Medulla oblongata (tissue), 1 donor: Measurements from ENCODE around the gene AATK.

Source experiments
- DNase-seq: peaks from one replicate; pipeline ENCODE4 v3.0.0-alpha.2; 2015; ENCODE audit errors: extremely low spot score

AATK gene

DNA sequence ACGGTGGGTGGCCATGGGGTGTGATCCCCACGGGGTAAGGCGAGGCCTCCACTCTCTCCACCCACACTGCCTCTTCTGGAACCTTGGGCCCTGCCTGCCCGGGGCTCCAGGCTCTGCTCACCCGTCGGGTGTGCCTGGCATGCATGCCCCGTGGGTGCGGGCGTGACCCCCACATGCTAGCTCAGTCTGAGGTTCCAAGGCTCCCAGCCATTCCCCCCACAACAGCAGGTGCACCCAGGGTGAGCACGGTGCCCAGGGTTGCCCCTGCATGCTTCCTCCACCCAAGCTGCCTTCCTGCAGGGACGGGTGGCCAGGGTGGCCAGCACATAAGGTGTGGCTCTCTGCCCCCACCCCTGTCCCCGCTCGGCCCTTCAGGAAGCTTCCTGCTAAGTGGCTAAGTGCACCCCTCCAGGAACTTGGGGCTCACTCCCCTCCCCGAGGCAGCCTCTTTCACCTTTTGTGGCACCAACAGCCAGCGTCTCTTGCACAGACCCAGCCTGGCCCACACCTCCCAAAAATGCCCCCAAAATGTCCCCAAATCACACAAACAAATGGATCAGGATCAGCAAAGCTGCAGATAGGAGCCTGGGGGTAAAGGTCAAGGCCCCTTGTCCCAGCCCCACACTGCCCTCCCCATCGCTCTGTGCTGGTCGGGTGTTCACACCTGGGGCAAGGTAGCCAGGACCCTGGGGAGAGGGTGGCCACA lies 22.2 kb downstream of the AATK start:
- DNase-seq, result no peak

DNA sequence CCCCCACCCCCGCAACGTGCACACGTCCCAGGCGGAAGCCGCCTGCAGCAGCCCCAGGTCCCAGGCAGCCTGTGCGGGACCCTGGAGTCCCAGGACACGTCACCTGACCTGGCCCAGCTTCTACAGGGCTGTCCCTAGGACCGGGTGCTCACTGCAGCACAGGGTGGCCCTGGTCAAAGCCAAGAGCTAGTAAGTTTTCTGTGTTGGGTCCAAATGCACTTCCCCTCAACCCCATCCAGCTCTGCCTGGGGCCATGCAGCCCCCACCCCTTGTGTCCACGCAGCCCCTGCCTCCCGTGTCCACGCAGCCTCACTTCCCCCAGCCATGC lies 22.9 kb downstream of the AATK start:
- no peak for DNase-seq

DNA sequence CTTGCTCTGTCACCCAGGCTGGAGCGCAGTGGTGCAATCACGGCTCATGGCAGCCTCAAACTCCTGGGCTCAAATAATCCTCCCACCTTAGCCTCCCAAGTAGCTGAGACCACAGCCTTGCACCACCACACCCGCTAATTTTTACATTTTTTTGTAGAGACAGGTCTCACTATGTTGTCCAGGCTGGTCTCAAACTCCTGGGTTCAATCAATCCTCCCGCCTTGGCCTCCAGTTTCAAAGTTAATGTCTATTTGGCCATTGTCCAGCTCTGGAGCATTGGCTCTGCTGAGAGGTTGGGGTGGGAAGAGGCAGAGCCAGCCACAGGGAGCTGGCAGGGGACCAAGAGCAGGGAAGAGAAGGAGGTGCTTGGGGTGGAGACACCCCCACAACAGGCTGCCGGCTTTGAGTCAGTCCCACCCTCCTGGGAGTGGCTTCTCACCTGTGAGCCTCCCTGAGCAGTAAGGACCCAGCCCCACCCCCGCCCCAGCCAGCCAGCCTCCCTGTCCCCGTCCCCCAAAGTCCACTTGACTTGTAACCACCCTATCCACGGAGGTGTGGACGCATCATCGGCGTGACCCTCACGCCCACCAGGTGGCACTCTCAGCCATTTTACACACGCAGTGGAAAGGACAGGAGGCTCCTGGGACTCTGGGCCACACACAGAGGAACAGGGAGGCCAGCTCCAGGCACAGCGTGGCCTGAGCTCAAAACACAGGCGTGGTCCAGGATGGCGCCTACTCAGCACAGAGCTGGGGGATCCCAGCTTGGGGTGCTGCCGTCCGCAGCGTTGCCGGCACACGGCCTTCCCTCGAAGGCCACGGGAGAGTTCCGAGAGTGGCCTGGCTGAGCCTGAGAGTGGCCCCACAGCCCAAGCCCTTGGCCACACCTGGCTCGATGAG lies 23.5 kb downstream of the AATK start:
- peak; percentile 91 for DNase-seq

DNA sequence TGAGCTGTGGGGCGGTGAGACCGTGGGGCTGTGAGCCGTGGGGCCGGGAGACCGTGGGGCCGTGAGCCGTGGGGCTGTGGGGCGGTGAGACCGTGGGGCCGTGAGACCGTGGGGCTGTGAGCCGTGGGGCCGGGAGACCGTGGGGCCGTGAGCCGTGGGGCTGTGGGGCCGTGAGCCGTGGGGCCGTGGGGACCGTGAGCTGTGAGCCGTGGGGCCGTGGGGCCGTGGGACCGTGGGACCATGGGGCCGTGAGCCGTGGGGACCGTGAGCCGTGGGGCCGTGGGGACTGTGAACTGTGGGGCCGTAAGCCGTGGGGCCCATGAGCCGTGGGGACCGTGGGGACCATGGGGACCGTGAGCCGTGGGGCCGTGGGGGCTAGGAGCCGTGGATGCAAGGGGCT lies 25.3 kb downstream of the AATK start:
- no peak for DNase-seq

DNA sequence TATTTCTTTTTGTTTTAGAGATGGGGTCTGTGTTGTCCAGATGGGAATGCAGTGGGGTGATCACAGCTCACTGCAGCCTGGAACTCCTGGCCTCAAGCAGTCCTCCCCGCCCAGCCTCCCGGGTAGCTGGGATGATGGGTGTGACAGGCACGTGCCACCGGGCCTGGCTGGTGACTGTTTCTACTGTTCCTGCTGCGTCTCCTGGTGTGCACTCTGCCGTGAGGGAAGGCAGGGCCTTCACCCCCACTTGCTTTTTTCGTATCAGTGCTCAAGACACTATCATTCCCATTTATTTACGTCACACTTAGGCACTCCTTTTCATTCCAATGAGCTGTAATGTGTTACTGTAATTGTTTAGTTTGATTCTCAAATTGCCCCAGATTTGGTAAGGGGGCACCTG lies 26.0 kb downstream of the AATK start:
- DNase-seq, result no peak

DNA sequence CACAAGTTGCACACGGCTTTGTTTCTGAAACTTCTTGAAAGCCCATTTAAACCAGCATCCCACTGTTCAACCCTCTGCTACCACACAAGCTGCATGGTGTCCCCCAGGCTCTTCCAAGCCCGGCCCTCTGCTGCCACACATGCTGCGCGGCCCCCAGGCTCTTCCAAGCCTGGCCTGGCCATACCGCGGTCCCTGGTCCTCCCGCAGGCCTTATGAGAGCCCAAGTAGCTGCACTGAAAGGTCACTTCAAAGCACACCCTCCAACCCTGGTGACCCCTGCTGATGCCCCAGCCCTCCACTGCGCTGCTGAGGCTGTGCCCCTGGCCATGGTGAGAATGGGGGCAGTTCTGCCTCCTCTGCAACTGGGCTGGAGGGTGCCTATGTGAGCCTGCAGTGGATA lies 26.6 kb downstream of the AATK start:
- DNase-seq, result no peak

DNA sequence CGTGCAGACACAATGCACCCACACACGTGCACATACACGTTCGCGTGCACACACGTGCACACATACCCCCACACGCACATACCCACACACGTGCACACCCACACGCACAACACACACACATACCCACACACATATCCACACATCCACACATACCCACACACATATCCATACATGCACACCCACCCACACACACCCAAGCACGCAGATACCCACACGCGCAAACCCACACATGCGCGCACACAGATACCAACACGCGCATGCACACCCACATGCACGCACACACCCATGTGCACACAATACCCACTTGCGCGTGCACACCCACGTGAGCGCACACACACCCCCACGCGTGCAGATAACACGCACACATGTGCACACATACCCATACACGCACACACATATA lies 27.5 kb downstream of the AATK start:
- no peak for DNase-seq

DNA sequence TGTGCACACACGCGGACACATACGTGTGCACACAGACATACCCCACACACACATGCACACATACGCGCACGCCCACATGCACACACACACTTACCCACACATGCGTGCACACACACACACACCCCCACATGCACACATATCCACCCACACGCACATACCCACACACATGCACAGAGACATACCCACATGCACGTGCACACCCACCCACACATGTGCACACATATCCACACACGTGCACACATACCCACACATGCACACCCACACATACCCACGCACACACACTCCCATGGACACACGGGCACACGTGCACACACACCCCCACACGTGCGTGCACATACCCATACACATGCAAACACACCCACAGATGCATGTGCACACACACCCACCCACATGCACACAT lies 27.9 kb downstream of the AATK start:
- DNase-seq, result no peak

DNA sequence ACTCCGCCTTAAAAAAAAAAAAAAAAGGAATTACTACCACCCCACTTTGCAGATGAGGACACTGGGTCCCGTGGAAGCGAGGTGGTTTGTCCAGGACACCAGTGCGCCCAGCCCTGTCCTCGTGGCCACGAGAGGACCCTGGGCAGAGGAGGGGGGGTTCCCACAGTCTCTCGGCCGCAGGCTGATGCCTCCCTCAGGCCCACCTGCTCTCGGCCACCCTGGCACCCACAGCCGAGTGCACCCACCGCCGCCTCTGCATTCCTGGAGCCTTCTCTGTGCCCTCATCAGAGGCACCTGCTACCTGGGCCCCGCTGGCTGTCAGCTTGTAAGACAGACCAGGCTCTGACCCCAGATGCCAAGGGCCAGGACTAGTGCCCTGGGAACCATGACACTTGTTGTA lies 28.8 kb downstream of the AATK start:
- no peak for DNase-seq

DNA sequence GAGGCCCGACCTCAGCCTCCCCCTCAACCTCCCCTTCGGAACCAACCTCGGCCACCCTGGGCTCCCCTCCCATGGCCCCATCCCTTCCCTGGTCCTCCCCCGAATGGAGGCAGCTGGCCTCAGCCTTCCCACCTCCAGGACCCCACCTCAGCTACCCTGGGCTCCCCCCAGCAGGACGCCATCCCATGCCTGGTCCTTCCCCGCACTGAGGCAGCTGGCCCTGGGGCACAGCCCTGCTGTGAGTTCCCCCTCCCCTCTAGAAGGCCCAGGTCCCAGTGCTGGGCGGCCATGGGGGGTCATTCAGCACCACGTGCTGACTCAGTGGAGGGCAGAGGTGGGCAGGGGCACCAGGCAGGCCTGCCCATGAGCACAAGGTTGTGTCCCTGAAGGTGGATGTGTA lies 29.7 kb downstream of the AATK start:
- DNase-seq, result no peak

DNA sequence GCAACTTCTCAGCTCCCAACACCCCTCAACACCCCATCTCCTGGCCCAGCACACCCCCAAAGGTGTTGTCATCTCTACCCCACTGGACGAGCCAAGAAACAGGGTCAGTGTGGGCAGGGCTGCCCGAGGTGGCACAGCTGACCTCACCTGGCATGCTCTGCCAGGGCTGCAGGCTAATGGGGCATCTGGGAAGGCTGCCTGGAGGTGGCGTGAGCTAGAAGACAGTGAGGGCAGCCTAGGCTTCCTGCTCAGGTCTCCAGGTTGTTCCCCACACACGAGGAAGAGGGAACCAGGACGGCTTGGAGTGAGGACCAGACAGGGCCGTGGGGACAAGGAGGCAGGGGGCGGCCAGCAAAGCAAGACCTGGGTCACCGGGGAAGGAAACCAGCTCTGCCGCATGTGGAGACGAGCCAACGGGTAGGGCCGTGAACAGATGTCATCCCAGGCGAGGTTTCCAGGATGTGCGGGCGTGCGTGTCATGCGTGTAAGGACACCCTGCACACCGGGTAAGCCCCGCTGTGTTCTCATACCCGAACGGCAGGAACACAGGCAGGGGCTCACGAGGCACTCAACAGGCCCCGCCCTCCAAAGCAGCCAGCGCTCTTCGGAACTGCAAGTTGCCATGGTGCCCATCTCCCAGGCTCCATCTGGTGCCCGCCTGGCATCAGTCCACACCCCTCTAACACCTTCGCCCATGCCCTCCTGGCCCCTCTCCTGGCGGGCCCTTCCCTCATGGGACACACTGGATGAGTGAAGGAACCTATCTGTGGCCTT lies 30.3 kb downstream of the AATK start:
- DNase-seq, result no peak

DNA sequence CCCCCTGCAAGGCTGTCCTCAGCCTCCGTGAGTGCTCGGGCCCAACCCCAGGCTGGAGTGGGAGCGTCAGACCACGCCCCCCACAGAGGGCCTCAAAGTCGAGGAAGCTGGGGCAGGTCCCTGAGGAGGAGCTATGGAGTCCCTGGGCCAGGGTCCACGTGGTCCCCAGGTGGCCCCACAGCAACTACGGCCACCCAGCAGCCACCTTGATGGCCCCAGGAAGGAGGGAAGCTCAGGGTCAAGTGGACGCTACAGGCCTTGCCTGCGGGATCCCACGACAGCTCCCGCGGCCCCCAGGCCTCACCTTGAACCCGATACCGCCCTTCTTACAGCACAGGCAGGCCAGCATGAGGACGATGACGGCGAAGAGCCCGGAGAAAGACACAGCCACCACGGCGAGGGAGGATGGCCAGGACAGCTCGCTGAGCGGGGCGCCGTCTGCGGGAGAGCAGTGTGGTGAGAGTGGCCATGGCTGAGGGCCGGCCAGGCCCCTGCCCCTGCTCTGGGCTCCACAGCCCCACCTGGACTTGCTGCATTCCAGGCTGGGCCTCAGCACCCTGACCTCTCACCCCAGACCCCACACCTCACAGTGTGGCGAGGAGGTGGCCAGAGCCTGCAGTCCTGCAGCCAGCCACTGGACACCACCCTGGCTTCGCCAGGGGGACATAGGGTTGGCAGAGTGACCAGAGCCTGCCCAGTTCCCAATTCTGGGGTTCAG lies 31.8 kb downstream of the AATK start:
- no peak for DNase-seq

DNA sequence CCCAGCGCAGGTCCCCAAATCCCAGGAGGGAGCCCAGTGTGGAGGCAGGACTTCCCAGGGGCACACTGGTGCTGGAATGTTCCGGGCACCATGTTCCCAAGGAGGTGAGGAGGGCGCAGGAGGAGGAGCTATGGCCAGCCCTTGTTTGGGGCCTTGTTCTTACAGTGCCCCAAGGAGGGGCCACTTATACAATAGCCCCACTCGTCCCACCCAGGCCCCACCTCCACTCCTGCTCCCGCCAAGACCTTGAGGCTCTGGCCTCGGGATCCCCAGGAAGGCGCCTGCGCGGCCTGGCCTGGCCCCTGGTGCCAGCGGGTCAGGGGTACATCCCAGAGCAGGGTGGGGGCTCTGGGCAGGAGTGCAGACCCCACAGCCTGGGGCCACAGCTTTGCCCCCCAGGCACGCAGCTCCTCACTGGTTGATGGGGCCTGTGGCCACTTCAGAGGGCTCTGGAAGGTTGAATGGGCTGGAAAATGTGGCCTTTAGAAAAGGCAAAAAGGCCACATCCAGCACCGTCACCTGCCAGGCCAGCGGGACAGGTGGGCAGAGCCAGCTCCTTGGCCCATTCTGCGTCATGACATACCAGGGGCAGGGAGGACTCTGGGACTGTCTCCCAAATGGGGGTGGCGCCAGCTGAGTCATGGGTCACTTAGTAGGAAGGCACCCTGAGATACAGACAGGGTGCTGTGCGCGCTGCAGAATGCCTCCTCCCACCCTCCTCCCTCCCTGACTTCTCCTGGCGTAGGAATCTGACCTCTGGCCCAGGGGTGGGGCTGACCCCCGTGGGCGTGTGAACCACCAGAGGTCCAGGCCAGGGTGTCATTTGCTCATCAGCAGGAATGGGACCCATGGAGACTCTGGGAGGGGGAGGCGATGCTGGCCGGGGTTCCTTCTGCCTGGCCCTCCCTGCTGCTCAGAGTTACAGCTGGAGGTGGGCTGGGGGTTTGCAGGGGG lies 33.0 kb downstream of the AATK start:
- no peak for DNase-seq

DNA sequence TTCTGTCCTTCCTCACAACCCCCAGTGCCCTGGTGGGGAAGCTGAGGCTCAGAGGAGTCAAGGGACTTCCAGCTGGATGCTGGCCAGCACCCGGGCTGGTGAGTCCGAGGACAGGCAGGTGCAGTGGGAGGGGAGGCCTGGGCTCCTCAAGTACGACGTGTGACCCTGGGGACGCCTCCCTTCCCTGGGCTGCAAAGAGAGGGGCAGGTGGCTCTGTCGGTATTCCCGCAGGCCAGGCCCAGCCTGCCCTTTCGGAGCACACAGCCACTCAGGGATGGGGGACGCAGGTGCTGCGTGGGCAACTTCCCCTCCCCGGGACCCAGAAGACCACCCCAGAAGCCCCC lies 33.9 kb downstream of the AATK start:
- no peak for DNase-seq

DNA sequence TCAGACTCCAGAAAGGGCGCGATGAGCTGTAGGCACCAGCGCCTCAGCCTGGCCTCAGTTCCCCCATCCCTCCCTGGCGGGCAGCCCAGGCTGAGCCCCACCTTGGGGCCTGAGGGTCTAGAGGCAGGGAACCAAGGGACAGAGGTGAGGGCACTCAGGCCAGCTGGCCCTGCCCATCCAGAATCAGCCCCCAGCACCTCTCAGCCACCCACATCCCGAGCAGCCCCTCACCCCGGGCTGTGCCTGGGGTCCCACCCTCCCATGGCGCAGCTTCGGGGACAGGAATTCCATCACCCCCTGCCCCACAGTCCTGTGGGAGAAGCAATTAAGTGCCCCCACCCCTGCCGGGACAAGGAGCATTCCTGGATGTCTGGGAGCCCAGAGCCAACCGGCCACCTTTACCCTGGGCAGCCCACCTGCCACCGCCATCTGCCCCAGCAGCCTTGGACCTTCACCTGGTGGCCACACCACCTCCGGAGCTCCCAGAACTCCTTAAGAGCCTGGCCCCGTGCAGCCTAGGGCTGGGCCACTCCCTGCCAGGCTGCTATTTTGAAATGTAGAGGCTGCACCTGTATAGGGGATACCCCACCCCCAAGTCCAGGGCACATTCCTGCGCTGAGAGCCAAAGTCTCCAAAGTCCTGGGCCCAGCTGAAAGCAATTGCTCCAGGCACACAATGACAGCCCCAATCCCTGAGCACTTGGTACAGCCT lies 34.4 kb downstream of the AATK start:
- DNase-seq, result no peak

DNA sequence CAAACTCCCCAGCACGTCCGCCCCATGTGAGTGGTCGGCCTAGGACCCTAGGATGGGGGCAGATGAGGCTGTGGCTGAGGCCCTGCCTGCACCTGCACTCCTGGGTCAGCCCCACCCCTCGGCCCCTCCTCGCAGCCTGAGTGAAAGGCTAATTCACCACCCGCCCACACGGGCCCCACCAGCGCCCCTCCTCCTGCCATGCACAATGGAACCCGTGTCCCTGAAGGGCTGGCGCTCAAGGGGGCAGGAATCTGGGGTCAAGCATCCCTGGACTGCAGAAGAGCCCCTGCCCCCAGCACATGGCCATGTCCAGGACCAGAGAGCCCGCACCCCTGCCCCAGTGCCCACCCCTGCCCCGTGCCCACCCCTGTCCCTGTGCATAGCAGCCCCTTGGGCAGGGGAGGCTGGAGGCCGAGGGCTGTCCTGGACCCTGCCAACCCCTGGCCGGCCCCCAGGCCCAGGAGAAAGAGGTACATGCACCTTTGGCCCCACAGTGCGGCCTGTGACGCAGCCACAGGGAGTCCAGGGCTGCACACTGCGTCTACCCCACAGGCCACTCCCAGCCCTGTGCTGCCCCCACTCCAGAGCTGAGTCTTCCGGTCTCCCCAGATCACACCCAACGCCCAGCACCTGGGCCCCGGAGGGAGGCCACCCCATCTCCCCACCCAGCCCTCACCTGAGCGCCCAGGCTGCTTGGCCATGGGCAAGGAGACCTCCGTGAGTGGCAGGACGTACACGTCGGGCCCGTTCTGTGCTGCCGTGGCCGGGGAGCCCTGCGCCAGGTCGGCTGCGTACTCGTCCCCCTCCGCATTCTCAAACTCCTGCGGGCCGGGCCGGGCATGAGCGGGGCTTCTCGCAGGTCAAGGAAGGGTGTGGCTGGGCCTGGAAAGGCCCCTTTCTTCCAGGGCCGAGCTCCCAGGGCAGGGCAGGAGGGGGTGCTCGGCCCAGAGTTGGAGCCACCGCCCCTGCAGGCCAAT lies 35.3 kb downstream of the AATK start:
- DNase-seq, result peak; percentile 81

DNA sequence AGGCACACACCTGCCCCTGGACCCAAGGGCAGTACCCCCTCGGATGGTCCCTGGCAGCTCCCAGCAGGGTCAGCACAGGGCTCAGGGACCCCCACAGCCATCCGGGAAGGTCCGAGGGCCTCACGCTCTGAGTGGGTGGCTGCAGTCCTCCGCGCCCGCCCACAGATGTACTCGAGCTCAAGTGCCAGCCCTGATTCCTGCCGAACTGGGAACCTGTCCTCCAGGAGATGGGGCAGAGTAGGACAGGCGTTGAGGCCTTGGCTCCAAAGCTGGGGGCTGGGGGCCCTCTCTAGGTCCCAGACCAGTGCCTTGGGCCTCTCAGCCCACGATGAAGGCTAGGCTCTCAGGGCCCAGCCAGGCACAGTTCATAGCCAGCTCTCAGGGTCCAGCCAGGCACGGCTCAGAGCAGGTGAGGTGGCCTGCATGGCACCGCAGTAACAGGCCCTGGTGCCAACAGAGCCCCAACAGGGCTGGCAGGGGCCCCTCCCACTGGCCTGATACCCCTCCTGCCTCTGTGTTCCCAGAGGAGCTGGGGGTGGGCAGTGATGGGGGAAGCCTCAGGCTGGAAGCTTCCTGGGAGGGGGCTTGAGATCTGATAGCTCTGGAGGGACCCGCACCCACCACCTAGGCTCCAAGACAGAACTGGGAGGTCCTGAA lies 36.2 kb downstream of the AATK start:
- no peak for DNase-seq

DNA sequence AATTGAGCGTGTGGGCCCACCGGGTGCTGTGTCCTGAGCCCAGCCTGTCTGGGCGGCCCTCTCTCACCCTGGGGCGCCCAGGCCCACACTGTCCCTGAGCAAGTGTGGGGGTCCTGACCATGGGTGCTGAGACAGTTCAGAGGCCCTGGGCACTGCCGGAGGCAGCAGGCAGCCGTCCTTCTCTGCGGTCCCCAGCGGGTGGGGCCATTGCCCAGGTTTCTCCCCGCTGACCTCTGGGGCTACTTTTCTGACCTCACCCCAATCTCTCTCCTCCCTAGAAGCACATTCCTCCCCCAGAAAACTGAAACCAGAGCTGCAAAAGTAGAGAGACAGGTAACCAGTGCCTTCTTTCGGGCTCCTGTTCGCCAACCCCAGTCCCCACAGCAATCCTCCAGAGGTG lies 36.7 kb downstream of the AATK start:
- no peak for DNase-seq

DNA sequence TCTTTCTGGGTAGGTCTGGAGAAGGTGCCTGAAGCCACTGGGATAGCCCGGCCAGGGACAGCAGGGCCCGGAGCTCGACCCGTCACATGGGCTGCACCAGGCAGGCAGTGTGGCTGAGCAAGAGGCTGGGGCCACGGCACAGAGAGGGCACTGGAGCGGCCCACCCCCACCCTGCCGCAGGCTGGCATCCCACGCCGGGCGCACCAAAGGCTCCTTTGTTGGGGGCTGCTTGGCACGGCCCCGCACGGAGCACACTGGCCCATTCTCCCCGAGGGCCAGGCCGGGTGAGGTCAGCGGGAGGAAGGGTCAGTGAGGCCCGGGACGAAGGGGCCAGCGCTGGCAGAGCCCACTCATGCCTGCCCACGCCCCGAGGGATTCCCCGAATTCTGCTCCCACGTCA lies 37.2 kb downstream of the AATK start:
- peak; percentile 95 for DNase-seq
